Measurements from ENCODE around the gene UCK2. TPM values are rescaled to one million over a fixed set of nuclear protein-coding genes. Genes with fewer than 3 reads are reported as not detected.

The UCK2 gene
- total and polyA plus RNA-seq, 10 of the 15 experiments (the other 5 are each of a cell fraction or from before 2014, with no cell fraction given) = 55.3 to 106 (median 84.9) TPM

- DNase-seq (ENCODE audit: low read depth, low spot score) (no peak), ATAC-seq (no peak), FAIRE-seq (no peak)
- ChIA-PET RAD21 (ENCODE audit: unreplicated experiment) (no interaction called here), SMC1A (ENCODE audit: uncharacterized antibody, unreplicated experiment) (no interaction called here), POLR2A (no interaction called here), CTCF (interaction anchor here (1.6 kb wide), 1 partner anchor 12 kb away, joined by 5 read pairs; no protein-coding TSS in a partner anchor)
- no peak overlapping the region for H3K4me2 ChIP-seq (ENCODE audit: control insufficient read depth, insufficient read depth)
- no peaks in the 10 kb centered on the region; a peak in 1 of 4 replicates for H3K27me3 ChIP-seq (replicated peaks in 1 of 2; ENCODE audit: control insufficient read depth in 2 of 2, insufficient read depth in 2 of 2, low read length in 1 of 2)
- in situ Hi-C loops (cut with MboI) = no loop called here
- H3K9ac ChIP-seq (ENCODE audit: control insufficient read depth, insufficient read depth, low read length) = no peak overlapping the region
- intact Hi-C loops (cut with micrococcal nuclease; ENCODE audit: unreplicated experiment) = no loop called here
- no peaks in the 10 kb centered on the region for H4K20me1 ChIP-seq (ENCODE audit: control insufficient read depth, insufficient read depth)
- no peaks in the 10 kb centered on the region for H3K4me1 ChIP-seq (ENCODE audit: control insufficient read depth, insufficient read depth, low read length)
- H2AFZ ChIP-seq (ENCODE audit: control insufficient read depth, low read depth, low read length) = no peak overlapping the region
- no peak overlapping the region for H3K27ac ChIP-seq (ENCODE audit: control insufficient read depth, insufficient read depth)
- TF ChIP-seq MYB (IDR thresholded peaks at IDR 0.05; ENCODE audit: borderline replicate concordance, low read depth, low read length) (no peak), KDM1A (IDR thresholded peaks at IDR 0.05; ENCODE audit: borderline replicate concordance) (no peak), CBX3 (IDR thresholded peaks at IDR 0.05; ENCODE audit: borderline replicate concordance, low read depth) (no peak), BACH1 (IDR thresholded peaks at IDR 0.05; ENCODE audit: borderline replicate concordance) (no peak), IRF4 (IDR thresholded peaks at IDR 0.05; ENCODE audit: low read depth, low read length) (no peak), TCF12 (IDR thresholded peaks at IDR 0.05; ENCODE audit: low read depth, low read length) (no peak), CEBPZ (IDR thresholded peaks at IDR 0.05; ENCODE audit: low read depth, low read length) (no peak), MTA2 (IDR thresholded peaks at IDR 0.05; ENCODE audit: low read depth) (no peak)
- BruUV-seq (replicated peaks) = no TSS peak
- H3K79me2 ChIP-seq (ENCODE audit: control insufficient read depth, insufficient read depth, low read length) = no peaks in the 10 kb centered on the region
- WGBS (ENCODE audit: insufficient coverage, insufficient replicate concordance, low lambda C conversion rate, missing lambda C conversion rate) = 31% methylated on average over 5 of the region's 5 CpGs
- H3K9me3 ChIP-seq (replicated peaks; ENCODE audit: control insufficient read depth, insufficient read depth, low read length) = no peaks in the 10 kb centered on the region; the same call in 2 of the 3 replicates
- H3K4me3 ChIP-seq = no peak overlapping the region
- H3K36me3 ChIP-seq (ENCODE audit: control insufficient read depth in 2 of 2, insufficient read depth in 2 of 2, low read length in 1 of 2) = no peaks in the 10 kb centered on the region
Measured at GRCh38 chr1:165936542-165936941, 109.1 kb downstream of the UCK2 start.
